Neural progenitor cell (in vitro differentiated cells): ENCODE measurements around the gene KIF2A.

Experiments
- EZH2 ChIP-seq: fragments of 200-600 bp; sonication (generic); IDR thresholded peaks from 2 replicates; pipeline ENCODE4 v1.6.1; 2017; ENCODE audit warnings: antibody characterized with exemption, mild to moderate bottlenecking, moderate library complexity
- EZH2phosphoT487 ChIP-seq: fragments of 200-600 bp; sonication (generic); IDR thresholded peaks from 2 replicates; pipeline ENCODE4 v1.6.1; 2017; ENCODE audit warnings: antibody characterized with exemption
- TF ChIP-seq, protein P1 (sequence below): fragments of 200-600 bp; sonication (generic); IDR thresholded peaks from 2 replicates; pipeline ENCODE4 v1.5.1; 2017; ENCODE audit warnings: antibody characterized with exemption, mild to moderate bottlenecking

DNA sequence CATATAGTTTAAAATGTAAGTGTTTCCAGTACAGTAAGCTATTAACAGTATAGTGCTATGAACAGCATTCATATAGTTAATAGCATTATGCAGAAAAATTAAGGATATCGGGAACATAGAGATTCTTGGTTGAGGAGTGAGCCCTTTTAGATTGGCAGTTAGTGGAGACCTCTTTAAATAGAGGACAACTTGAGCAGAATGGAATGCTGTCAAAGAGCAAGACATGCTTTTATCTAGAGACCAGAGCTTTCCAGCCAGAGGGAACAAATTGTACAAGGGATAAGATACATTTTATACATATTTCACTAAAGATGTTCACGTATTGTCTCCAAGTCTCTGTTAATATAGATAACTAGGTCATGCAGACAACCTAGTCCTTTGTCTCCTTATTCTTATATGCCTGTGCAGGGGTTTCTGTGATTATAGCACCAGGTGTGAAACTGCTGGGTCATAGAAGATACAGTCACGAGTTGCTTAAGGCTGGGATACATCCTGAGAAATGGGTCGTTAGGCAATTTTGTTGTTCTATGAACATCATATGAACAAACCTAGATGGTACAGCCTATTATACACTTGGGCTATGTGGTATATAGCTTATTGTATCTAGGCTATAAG is 112.6 kb downstream of the KIF2A start:
- TF ChIP-seq, protein P1, sequence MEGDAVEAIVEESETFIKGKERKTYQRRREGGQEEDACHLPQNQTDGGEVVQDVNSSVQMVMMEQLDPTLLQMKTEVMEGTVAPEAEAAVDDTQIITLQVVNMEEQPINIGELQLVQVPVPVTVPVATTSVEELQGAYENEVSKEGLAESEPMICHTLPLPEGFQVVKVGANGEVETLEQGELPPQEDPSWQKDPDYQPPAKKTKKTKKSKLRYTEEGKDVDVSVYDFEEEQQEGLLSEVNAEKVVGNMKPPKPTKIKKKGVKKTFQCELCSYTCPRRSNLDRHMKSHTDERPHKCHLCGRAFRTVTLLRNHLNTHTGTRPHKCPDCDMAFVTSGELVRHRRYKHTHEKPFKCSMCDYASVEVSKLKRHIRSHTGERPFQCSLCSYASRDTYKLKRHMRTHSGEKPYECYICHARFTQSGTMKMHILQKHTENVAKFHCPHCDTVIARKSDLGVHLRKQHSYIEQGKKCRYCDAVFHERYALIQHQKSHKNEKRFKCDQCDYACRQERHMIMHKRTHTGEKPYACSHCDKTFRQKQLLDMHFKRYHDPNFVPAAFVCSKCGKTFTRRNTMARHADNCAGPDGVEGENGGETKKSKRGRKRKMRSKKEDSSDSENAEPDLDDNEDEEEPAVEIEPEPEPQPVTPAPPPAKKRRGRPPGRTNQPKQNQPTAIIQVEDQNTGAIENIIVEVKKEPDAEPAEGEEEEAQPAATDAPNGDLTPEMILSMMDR: no peak
- TF ChIP-seq EZH2 (no peak), EZH2phosphoT487 (no peak)
